CD4-positive, alpha-beta T cell treated with Interleukin-15 for 4 hours (primary cell): ENCODE data around the gene DUOX2.

Experiments used
- DNase-seq: peaks from one replicate; pipeline ENCODE4 v3.0.0-alpha.2; 2020; ENCODE audit warnings: low spot score

DUOX2 gene

GRCh38 chr15:45114076-45114750, at the start of gene DUOX2, which contains the start of gene DUOXA2:
DUOX2 (minus strand) TSS chr15:45114172; CDS start chr15:45113411, 761 bp downstream.
DUOXA2 (plus strand) TSS chr15:45114326; CDS start chr15:45114606, 280 bp downstream.
- no peak for DNase-seq

- no peak for DNase-seq
Observed at GRCh38 chr15:45163508-45163856, 49.5 kb upstream of the DUOX2 start.

GRCh38 chr15:45162771-45163507, 49.0 kb upstream of the DUOX2 start:
- DNase-seq = peak; percentile 64

GRCh38 chr15:45161666-45162065, 47.7 kb upstream of the DUOX2 start:
- DNase-seq = no peak

GRCh38 chr15:45157974-45158373, 44.0 kb upstream of the DUOX2 start:
- no peak for DNase-seq

- no peak for DNase-seq
Observed at GRCh38 chr15:45156744-45157455, 42.9 kb upstream of the DUOX2 start.

- no peak for DNase-seq
Observed at GRCh38 chr15:45155739-45156138, 41.8 kb upstream of the DUOX2 start.

GRCh38 chr15:45151998-45152828, 38.2 kb upstream of the DUOX2 start:
- no peak for DNase-seq

GRCh38 chr15:45150997-45151396, 37.0 kb upstream of the DUOX2 start:
- DNase-seq = no peak

GRCh38 chr15:45150481-45150880, 36.5 kb upstream of the DUOX2 start:
- DNase-seq = no peak

GRCh38 chr15:45149060-45149459, 35.1 kb upstream of the DUOX2 start:
- no peak for DNase-seq

- DNase-seq = no peak
Observed at GRCh38 chr15:45148076-45149059, 34.4 kb upstream of the DUOX2 start.

- DNase-seq = no peak
Observed at GRCh38 chr15:45147606-45148005, 33.6 kb upstream of the DUOX2 start.

- no peak for DNase-seq
Observed at GRCh38 chr15:45146405-45146804, 32.4 kb upstream of the DUOX2 start.

- DNase-seq = no peak
Observed at GRCh38 chr15:45144775-45145174, 30.8 kb upstream of the DUOX2 start.

- DNase-seq = no peak
Observed at GRCh38 chr15:45143946-45144345, 30.0 kb upstream of the DUOX2 start.

- no peak for DNase-seq
Observed at GRCh38 chr15:45143056-45143455, 29.1 kb upstream of the DUOX2 start.

- no peak for DNase-seq
Observed at GRCh38 chr15:45141386-45141785, 27.4 kb upstream of the DUOX2 start.

- no peak for DNase-seq
Observed at GRCh38 chr15:45140557-45141250, 26.7 kb upstream of the DUOX2 start.

GRCh38 chr15:45139770-45140169, 25.8 kb upstream of the DUOX2 start:
- DNase-seq = no peak
